HepG2 (cell line): Measurements from ENCODE around the gene MNDA. TPM values are rescaled to one million over a fixed set of nuclear protein-coding genes. Genes with fewer than 3 reads are reported as not detected.

Source experiments
- ATAC-seq: fragments of 200-7000 bp; cut with Tn5 transposase; 3 replicates; pipeline ENCODE4 v1.9.1; 2020; ENCODE audit warnings: mild to moderate bottlenecking, moderate library complexity
- BruUV-seq: library from RNA; stranded (reverse); fragments of 400-500 nt; replicated peaks from 2 replicates; lab custom pipeline; 2021; lab: Mats Ljungman, UMichigan
- CTCF ChIA-PET: fragments of 300-600 bp; formaldehyde crosslinking; extraction: SDS; loops from one replicate; lab custom pipeline; 2021; ENCODE audit warnings: low total read pairs, inconsistent platforms, low intra/inter-chr PET ratio; lab: Yijun Ruan, JAX
- POLR2A ChIA-PET: fragments of 350-600 bp; sonication (Branson Sonifier 250); formaldehyde crosslinking; loops from one replicate; lab custom pipeline; 2020; ENCODE audit warnings: antibody characterized with exemption, inconsistent platforms; lab: Yijun Ruan, JAX
- DNase-seq: peaks from one replicate; pipeline ENCODE4 v3.0.0-alpha.2; 2015; ENCODE audit warnings: low spot score
- FAIRE-seq: peaks from 3 replicates; lab custom pipeline; 2011; peaks lifted over from hg19 to GRCh38; lab: Jason Lieb, UNC
- H2AFZ ChIP-seq: one replicate; pipeline ENCODE4 v1.6.1; 2011; ENCODE audit warnings: low read length, inconsistent platforms
- H3K27ac ChIP-seq: fragments of 300-600 bp; 3 replicates; pipeline ENCODE4 v1.8.0; 2011; ENCODE audit warnings: mixed run types, mild to moderate bottlenecking, mixed read lengths, low read length, inconsistent platforms; ENCODE audit not compliant: insufficient read depth; ENCODE audit errors: extremely low read length
- H3K27me3 ChIP-seq, 2 experiments: fragments of 200-600 bp in 1 of 2; 2 replicates in 1 of 2; 3 replicates in 1 of 2; pipeline versions ENCODE4 v1.6.0 to v1.8.0; 2011; ENCODE audit warnings: low read length in 2 of 2, mild to moderate bottlenecking in 2 of 2, moderate library complexity in 2 of 2, inconsistent platforms in 1 of 2; ENCODE audit not compliant: insufficient read depth in 2 of 2, control insufficient read depth in 1 of 2
- H3K36me3 ChIP-seq, 2 experiments: fragments of 200-600 bp in 1 of 2; replicated peaks in 1 of 2; 2 replicates in 1 of 2; 3 replicates in 1 of 2; pipeline versions ENCODE4 v1.5.1 to v1.8.0; 2011; ENCODE audit warnings: low read length in 2 of 2, inconsistent platforms in 1 of 2; ENCODE audit not compliant: insufficient read depth in 2 of 2, control insufficient read depth in 1 of 2
- H3K4me1 ChIP-seq: 2 replicates; pipeline ENCODE4 v1.5.1; 2012; ENCODE audit warnings: low read length, inconsistent platforms; ENCODE audit not compliant: insufficient read depth
- H3K4me2 ChIP-seq: 2 replicates; pipeline ENCODE4 v1.6.0; 2011; ENCODE audit warnings: low read depth, low read length, inconsistent platforms
- H3K4me3 ChIP-seq, 3 experiments: fragments of 200-600 bp in 1 of 3; sonication (generic), shearing (Covaris generic) in 1 of 3; replicated peaks in 1 of 3; 2 replicates each; pipeline ENCODE4 v1.5.1; 2011 to 2016; ENCODE audit warnings: low read length in 3 of 3, inconsistent platforms in 2 of 3, low read depth in 2 of 3, mild to moderate bottlenecking in 2 of 3, control low read depth in 1 of 3, mixed read lengths in 1 of 3; ENCODE audit not compliant: insufficient read depth in 1 of 3
- H3K79me2 ChIP-seq: one replicate; pipeline ENCODE4 v1.6.1; 2011; ENCODE audit warnings: low read length, inconsistent platforms; ENCODE audit not compliant: insufficient read depth
- H3K9ac ChIP-seq: 2 replicates; pipeline ENCODE4 v1.6.0; 2011; ENCODE audit warnings: mild to moderate bottlenecking, low read depth, low read length, inconsistent platforms; ENCODE audit not compliant: insufficient read depth
- H3K9me3 ChIP-seq: 2 replicates; pipeline ENCODE4 v1.5.1; 2012; ENCODE audit warnings: mild to moderate bottlenecking, low read length
- H4K20me1 ChIP-seq: 2 replicates; pipeline ENCODE4 v1.6.0; 2011; ENCODE audit warnings: inconsistent platforms, mild to moderate bottlenecking, low read length, moderate library complexity; ENCODE audit not compliant: insufficient read depth
- FOSL1 ChIP-seq: sonication (generic); formaldehyde crosslinking; IDR thresholded peaks from 2 replicates; pipeline ENCODE4 v1.9.0; 2021; ENCODE audit warnings: missing genetic modification reagents, borderline replicate concordance
- IRX3 ChIP-seq: sonication (generic); formaldehyde crosslinking; IDR thresholded peaks from 2 replicates; pipeline ENCODE4 v1.8.1; 2023; ENCODE audit warnings: mild to moderate bottlenecking, low read depth, missing genetic modification reagents, borderline replicate concordance
- KIAA2018 ChIP-seq: sonication (generic); formaldehyde crosslinking; IDR thresholded peaks from 2 replicates; pipeline ENCODE4 v1.5.0; 2020; ENCODE audit warnings: mild to moderate bottlenecking, missing genetic modification reagents, borderline replicate concordance
- MYPOP ChIP-seq: sonication (generic); formaldehyde crosslinking; IDR thresholded peaks from 2 replicates; pipeline ENCODE4 v1.8.1; 2023; ENCODE audit warnings: mild to moderate bottlenecking, moderate library complexity, missing genetic modification reagents
- RARG ChIP-seq: sonication (generic); formaldehyde crosslinking; IDR thresholded peaks from 2 replicates; pipeline ENCODE4 v1.4.0; 2020; ENCODE audit warnings: low read depth, mild to moderate bottlenecking, missing genetic modification reagents
- SMAD9 ChIP-seq: sonication (generic); formaldehyde crosslinking; IDR thresholded peaks from 2 replicates; pipeline ENCODE4 v1.5.1; 2020; ENCODE audit warnings: mild to moderate bottlenecking, missing genetic modification reagents
- STAG1 ChIP-seq: sonication (generic); formaldehyde crosslinking; IDR thresholded peaks from 2 replicates; pipeline ENCODE4 v1.4.0; 2020; ENCODE audit warnings: missing genetic modification reagents
- ZC3H4 ChIP-seq: sonication (generic); formaldehyde crosslinking; IDR thresholded peaks from 2 replicates; pipeline ENCODE4 v1.4.0; 2020; ENCODE audit warnings: missing genetic modification reagents, borderline replicate concordance
- ZFP82 ChIP-seq: sonication (generic); formaldehyde crosslinking; IDR thresholded peaks from 2 replicates; pipeline ENCODE4 v1.5.1; 2020; ENCODE audit warnings: mild to moderate bottlenecking, missing genetic modification reagents, borderline replicate concordance
- ZHX1 ChIP-seq: sonication (generic); formaldehyde crosslinking; IDR thresholded peaks from 2 replicates; pipeline ENCODE4 v1.8.1; 2022; ENCODE audit warnings: low read depth, mild to moderate bottlenecking, missing genetic modification reagents
- ZNF17 ChIP-seq: sonication (generic); formaldehyde crosslinking; IDR thresholded peaks from 2 replicates; pipeline ENCODE4 v1.5.0; 2020; ENCODE audit warnings: mild to moderate bottlenecking, missing genetic modification reagents
- ZSCAN20 ChIP-seq: sonication (generic); formaldehyde crosslinking; IDR thresholded peaks from 2 replicates; pipeline ENCODE4 v1.4.0; 2020; ENCODE audit warnings: missing genetic modification reagents, mild to moderate bottlenecking, borderline replicate concordance
- whole genome bisulfite sequencing: methylation state at CpG from one replicate; pipeline ENCODE4 v1.1.6; 2017; ENCODE audit warnings: low lambda C conversion rate; 5-methylcytosine and 5-hydroxymethylcytosine counted together
- in situ Hi-C: cut with HindIII; loops from 2 replicates; pipeline ENCODE4 v1.10.0; 2017; ENCODE audit warnings: low pct_unique_long_range_greater_than_20kb; ENCODE audit not compliant: extremely low pct_ligation_motif_present
- intact Hi-C: fragments of 100-400 bp; cut with micrococcal nuclease; formaldehyde crosslinking; loops from one replicate; pipeline ENCODE4 v1.10.0; 2022; ENCODE audit not compliant: unreplicated experiment
- polyA plus RNA-seq, 8 experiments: library from polyadenylated mRNA; depleted of rRNA in 3 of 8; stranded (reverse) in 7 of 8; unstranded in 1 of 8; fragments of >200 nt; fragmentation: Illumina TruSeq in 4 of 8; extraction: Trizol in 4 of 8; gene quantifications; 2 replicates each; pipeline versions ENCODE4 v1.2.1 to v1.2.3, GENCODE V29; 2011 to 2016; ENCODE audit warnings: low read depth in 4 of 8, missing spikeins in 1 of 8, mixed read lengths in 1 of 8; ENCODE audit not compliant: insufficient read depth in 1 of 8
- total RNA-seq, 5 experiments: library from RNA; depleted of rRNA; stranded (reverse); fragments of >200 nt; fragmentation: Illumina TruSeq; extraction: Trizol; gene quantifications; 2 replicates each; pipeline ENCODE4 v1.2.3, GENCODE V29; 2016; ENCODE audit warnings: low read depth in 1 of 5

MNDA gene
- total and polyA plus RNA-seq, 2 of the 13 experiments (the other 11 are each of a cell fraction or from before 2014, with no cell fraction given) = not detected

GRCh38 chr1:158812336-158812735 is 18.8 kb upstream of the MNDA start:
- no peaks in the 10 kb centered on the region for H3K27me3 ChIP-seq
- ChIA-PET CTCF (no interaction called here), POLR2A (no interaction called here)
- in situ Hi-C loops (no loop called here), intact Hi-C loops (no loop called here)
- TF ChIP-seq ZFP82 (CRISPR knock-in tag) (no peak), ZC3H4 (no peak), ZHX1 (CRISPR knock-in tag) (no peak), ZNF17 (CRISPR knock-in tag) (no peak), SMAD9 (CRISPR knock-in tag) (no peak), KIAA2018 (CRISPR knock-in tag) (no peak), RARG (CRISPR knock-in tag) (no peak), STAG1 (CRISPR knock-in tag) (no peak), MYPOP (CRISPR knock-in tag) (no peak), IRX3 (CRISPR knock-in tag) (no peak), FOSL1 (CRISPR knock-in tag) (no peak), ZSCAN20 (CRISPR knock-in tag) (no peak)
- no peak for FAIRE-seq
- H3K9ac ChIP-seq = no peak overlapping the region
- no TSS peak for BruUV-seq
- H3K79me2 ChIP-seq = no peaks in the 10 kb centered on the region
- H3K4me2 ChIP-seq = no peak overlapping the region
- H4K20me1 ChIP-seq = no peaks in the 10 kb centered on the region
- DNase-seq = no peak
- 0% methylated on average over 2 of the region's 2 CpGs for WGBS
- ATAC-seq = no peak
- no peak overlapping the region for H2AFZ ChIP-seq
- peaks cover 33% of the 10 kb centered on the region; the same call in 1 of the 2 replicates for H3K9me3 ChIP-seq
- H3K36me3 ChIP-seq = no peaks in the 10 kb centered on the region
- H3K4me3 ChIP-seq = no peak overlapping the region
- no peak overlapping the region for H3K27ac ChIP-seq
- H3K4me1 ChIP-seq = no peaks in the 10 kb centered on the region
